GM12891 (cell line): ENCODE results near the gene CIDEC.

Experiments used
- DNase-seq: peaks from one replicate; pipeline ENCODE4 v3.0.0; 2011; ENCODE audit warnings: low spot score; ENCODE audit not compliant: insufficient read length
- FAIRE-seq: peaks from 2 replicates; lab custom pipeline; 2011; peaks lifted over from hg19 to GRCh38; lab: Jason Lieb, UNC
- PAX5 ChIP-seq: IDR thresholded peaks from 2 replicates; pipeline ENCODE4 v1.6.1; 2011; ENCODE audit warnings: low read length, moderate library complexity, mild to moderate bottlenecking; ENCODE audit not compliant: insufficient read depth, severe bottlenecking
- POLR2A ChIP-seq: IDR thresholded peaks from 2 replicates; pipeline ENCODE4 v1.6.1; 2011; ENCODE audit warnings: low read depth, low read length, control low read depth
- POLR2AphosphoS5 ChIP-seq: IDR thresholded peaks from 2 replicates; pipeline ENCODE4 v1.6.1; 2011; ENCODE audit warnings: low read depth, low read length, control low read depth
- POU2F2 ChIP-seq: IDR thresholded peaks from 2 replicates; pipeline ENCODE4 v1.6.1; 2011; ENCODE audit warnings: low read depth, mild to moderate bottlenecking, control low read depth, low read length, moderate library complexity
- SPI1 ChIP-seq: IDR thresholded peaks from 2 replicates; pipeline ENCODE4 v1.6.1; 2011; ENCODE audit warnings: low read depth, low read length, control low read depth
- TAF1 ChIP-seq: IDR thresholded peaks from 2 replicates; pipeline ENCODE4 v1.6.1; 2011; ENCODE audit warnings: low read depth, low read length, control low read depth

CIDEC gene

GRCh38 chr3:9846931-9847488 is 33.0 kb downstream of the CIDEC start:
- TF ChIP-seq POU2F2 (no peak), TAF1 (no peak), SPI1 (no peak)
- FAIRE-seq (no peak), DNase-seq (no peak)

- FAIRE-seq: no peak
- TF ChIP-seq TAF1: no peak
- no peak for TF ChIP-seq POLR2A
- TF ChIP-seq PAX5: no peak
- TF ChIP-seq POLR2AphosphoS5: no peak
- no peak for TF ChIP-seq SPI1
- no peak for TF ChIP-seq POU2F2
- DNase-seq: no peak
These were observed 33.8 kb downstream of the CIDEC start for GRCh38 chr3:9846231-9846630.

DNA sequence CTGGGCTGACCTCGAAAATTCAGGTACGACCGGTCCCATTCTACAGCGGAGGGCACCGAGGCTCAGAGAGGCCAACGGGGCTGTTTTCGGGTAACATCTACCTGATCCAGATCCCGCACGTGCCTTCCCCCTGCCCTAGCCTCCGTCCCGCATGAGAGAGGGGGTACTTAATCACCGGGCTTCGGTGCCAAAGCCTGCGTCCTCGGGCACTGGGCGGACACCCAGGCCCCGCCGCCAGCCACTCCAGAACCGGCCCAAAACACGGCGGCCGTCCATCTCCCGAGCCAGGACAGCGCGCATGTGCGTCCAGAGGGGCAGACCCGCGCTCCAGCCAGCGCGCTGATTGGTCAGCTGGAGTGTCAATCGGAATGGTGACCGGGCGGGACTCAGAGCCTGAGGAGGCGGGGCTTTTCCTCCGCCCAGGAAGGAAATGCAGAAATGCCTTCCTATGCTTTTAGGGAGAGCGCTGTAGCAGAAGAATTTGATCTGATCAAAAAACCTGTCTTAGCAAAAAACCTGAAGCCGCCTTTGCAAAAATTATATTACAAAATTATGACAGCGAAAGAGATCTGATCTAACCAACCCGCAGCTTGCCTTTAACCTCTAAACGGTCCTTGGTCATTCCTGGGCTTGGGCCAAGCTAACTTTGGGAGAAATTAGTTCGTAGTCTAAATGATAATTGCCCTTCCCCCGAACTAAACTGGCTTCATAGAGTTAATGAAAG is 36.2 kb downstream of the CIDEC start, which contains the start of gene RPUSD3:
Gene RPUSD3, minus strand, starts transcription at position 294 of the 724 bp plus-strand sequence. Its CDS starts 18 bp downstream, at position 276.
- TF ChIP-seq SPI1 (no peak), POLR2A (peak; percentile 42; the same call in 1 of the 2 replicates)
- FAIRE-seq (peak; percentile 85), DNase-seq (peak; percentile 98)

DNA sequence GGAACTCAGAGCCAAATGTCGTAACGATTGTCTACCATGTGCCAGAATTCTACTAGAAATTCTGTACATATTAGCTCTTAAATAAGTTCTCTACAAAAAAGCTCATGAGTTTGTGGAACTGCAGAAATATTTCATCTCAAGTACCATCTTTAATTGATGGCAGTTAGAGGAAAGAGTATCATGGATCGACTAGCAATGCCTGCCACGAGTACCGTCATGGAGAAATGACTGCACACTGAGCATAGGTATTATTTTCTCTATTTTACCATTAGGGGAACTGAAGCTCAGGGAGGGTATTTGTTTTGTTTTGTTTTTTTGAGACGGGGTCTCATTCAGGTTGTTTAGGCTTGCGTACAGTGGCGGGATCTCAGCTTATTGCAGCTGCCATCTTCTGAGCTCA is 39.0 kb downstream of the CIDEC start:
- TF ChIP-seq TAF1 (no peak), PAX5 (no peak), POU2F2 (no peak), POLR2A (no peak), POLR2AphosphoS5 (no peak), SPI1 (no peak)
- FAIRE-seq: no peak
- no peak for DNase-seq

DNA sequence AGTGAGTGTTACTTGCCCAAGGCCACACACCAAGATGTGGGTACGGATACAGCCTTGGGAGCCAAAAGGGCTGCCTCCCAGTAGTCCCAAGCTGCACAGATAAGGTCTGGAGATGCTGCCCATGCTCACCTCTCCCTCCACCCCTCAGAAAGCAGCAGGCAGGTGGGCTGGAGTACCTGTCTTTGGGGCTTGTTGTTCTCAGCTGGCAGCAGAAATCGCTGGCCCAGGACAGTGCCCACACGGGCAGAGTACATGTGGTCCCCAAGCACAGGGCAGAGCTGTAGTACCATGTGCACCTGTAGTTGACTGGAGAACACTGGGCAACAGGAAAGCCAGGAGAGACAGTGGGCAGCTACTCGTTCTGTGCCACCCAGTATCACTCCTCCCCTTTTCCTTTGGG is 41.2 kb downstream of the CIDEC start:
- no peak for FAIRE-seq
- no peak for TF ChIP-seq SPI1
- no peak for DNase-seq

GRCh38 chr3:9837701-9838582 is 42.1 kb downstream of the CIDEC start:
- no peak for FAIRE-seq
- no peak for TF ChIP-seq POU2F2
- TF ChIP-seq SPI1: no peak
- TF ChIP-seq TAF1: no peak
- TF ChIP-seq PAX5: no peak
- no peak for TF ChIP-seq POLR2A
- no peak for TF ChIP-seq POLR2AphosphoS5
- DNase-seq: no peak

DNA sequence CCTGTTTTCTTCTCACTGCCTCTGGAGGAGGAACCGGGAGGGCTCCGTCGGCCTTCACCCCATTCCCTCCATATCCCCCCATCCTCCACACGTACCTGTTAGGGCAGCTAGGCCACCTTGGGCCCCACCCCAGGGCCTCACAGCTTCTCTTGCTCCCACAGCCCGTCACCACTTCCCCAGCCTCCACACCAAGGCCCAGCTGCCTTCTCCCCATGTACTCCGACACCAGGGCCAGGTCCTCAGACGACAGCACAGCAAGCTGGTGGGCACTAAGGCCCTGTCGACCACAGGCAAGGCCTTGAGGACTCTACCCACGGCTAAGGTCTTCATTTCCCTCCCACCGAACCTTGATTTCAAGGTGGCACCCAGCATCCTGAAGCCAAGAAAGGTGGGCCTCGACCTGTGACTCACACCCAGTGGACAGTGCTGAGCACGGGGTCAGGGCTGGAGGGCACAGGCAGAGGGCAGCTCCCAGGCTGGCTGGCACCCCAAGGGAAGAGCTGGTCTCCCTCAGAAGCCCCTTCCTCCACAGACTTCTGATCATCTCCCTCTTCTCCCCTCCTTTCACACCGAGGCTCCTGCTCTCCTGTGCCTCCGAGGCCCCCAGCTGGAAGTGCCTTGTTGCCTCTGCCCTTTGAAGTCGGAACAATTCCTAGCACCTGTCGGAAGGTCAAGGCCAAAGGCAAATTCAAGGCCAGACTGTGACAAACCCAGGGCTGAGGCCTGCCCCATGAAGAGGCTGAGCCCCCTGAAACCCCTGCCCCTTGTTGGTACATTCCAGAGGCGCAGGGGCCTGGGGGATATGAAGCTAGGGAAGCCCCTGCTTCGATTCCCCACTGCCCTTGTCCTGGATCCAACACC is 45.3 kb downstream of the CIDEC start:
- FAIRE-seq (no peak), DNase-seq (no peak)
- no peak for TF ChIP-seq SPI1
- no peak for TF ChIP-seq POLR2AphosphoS5
- TF ChIP-seq POLR2A: no peak
- no peak for TF ChIP-seq PAX5
- no peak for TF ChIP-seq POU2F2
- TF ChIP-seq TAF1: no peak

DNA sequence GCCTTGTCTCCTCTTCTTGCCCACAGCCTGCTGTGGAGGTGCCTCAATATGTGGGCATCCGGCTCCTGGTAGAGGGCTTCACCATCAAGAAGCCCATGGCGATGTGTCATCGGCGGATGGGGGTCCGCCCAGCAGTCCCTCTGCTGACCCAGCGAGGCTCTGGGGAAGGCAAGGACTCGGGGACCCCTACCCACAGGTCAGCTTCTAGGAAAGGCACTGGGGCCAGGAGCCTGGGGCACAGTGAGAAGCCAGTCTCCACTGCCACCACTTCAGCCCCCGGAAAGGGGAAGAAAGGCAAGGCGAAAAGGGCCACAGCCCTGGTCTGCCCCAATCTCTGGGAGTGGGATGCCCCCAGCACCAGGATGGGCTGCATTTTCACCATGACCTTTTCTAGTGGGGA is 47.0 kb downstream of the CIDEC start:
- no peak for TF ChIP-seq PAX5
- FAIRE-seq (no peak), DNase-seq (no peak)

GRCh38 chr3:9831253-9831652 is 48.8 kb downstream of the CIDEC start:
- DNase-seq: no peak
- no peak for TF ChIP-seq POU2F2
- TF ChIP-seq PAX5: no peak
- TF ChIP-seq TAF1: no peak
- TF ChIP-seq POLR2A: no peak
- TF ChIP-seq POLR2AphosphoS5: no peak
- no peak for TF ChIP-seq SPI1
- FAIRE-seq: no peak
